GM18520 (cell line): Measurements from ENCODE around the gene ETNK1.

ENCODE experiments used
- ATAC-seq: cut with Tn5 transposase; IDR thresholded peaks from one replicate; pipeline ENCODE4 v1.9.1; 2021; ENCODE audit not compliant: unreplicated experiment

The ETNK1 gene

DNA sequence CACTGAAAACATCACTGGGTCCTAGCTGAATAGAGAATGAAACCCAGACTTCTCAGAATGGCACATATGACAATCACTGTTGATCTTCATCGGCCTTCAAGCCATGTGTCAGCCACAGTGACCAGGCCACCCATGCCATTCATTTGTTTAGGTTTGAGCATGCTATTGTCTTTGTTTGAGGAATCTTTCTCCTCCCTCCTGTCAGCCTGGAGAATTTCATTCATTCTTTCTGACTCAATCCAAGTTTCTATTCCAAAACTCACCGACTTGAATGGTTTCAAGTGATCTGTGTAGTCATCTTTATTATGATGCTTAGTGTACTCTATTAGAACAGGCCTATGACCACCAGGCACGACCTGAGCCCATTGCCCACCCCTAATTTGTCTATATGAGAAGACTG, 106.3 kb downstream of the ETNK1 start:
- no peak for ATAC-seq

DNA sequence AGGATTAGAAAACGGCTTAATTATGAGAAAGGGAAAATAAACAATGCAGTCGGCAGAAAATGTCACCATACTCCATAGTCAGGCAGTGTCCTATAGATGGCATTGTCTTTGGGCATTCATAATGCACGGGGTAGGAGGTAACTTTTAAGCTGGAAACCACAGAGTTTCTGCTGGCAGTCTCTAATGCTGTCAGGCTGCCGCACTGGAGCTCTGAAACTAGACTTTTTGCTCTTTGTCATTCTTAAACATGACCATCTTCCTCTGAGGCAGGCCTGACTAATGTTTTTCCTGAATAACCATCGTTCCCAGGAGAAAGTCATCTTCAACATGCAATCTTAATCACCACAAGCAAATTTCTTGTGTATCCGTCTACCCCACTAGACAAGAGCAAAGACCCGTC, 108.8 kb downstream of the ETNK1 start:
- no peak for ATAC-seq

DNA sequence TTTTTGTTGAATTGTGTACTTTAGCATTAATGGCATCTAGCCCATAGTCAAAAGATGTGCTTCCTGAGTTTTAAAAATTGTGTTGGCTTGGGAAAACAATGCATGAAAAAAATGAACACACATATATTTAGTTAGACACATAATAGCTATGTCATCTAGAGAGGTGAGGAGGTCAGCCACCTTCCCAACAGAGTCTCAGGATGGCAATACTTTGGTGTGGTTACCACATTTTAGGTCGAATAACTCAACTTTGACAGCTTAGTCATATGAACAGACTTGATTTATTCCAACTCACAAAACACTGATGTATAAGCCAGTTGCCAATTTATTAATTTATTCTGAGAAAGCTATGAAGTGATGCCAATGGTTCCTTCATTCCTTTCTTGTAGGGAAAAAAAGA, 114.0 kb downstream of the ETNK1 start:
- ATAC-seq: no peak
